Adrenal gland (tissue), 19 donors: ENCODE results near the gene SEC24A. TPM values are rescaled to one million over a fixed set of nuclear protein-coding genes. Genes with fewer than 3 reads are reported as not detected.
"Not testable (repeated sequence)": the region's sequence is repeated elsewhere in the genome, so short reads cannot be mapped to it uniquely, and the experiment has no call there.

Experiments
- DNase-seq, 7 donors: peaks; one replicate each; pipeline ENCODE4 v3.0.0-alpha.2; 2019 to 2020
- H3K27ac ChIP-seq, 5 donors: fragments of 200-600 bp; sonication (generic) in 4 of 5; 1 replicate in 3 of 5; 2 replicates in 2 of 5; pipeline versions ENCODE4 v1.5.1 to v1.8.0; 2016 to 2020; ENCODE audit warnings: mild to moderate bottlenecking in 1 of 5
- H3K27me3 ChIP-seq: fragments of 200-600 bp; 2 replicates; pipeline ENCODE4 v1.8.0; 2021
- H3K36me3 ChIP-seq, 2 donors: fragments of 200-600 bp; replicated peaks in 1 of 2; 1 replicate in 1 of 2; 2 replicates in 1 of 2; pipeline versions ENCODE4 v1.5.1 to v1.8.0; 2018 to 2022
- H3K4me1 ChIP-seq, 2 donors: fragments of 200-600 bp; replicated peaks in 1 of 2; 1 replicate in 1 of 2; 2 replicates in 1 of 2; pipeline versions ENCODE4 v1.5.1 to v1.8.0; 2018 to 2021
- H3K4me3 ChIP-seq, 4 donors: fragments of 200-600 bp; sonication (generic) in 3 of 4; one replicate each; pipeline ENCODE4 v1.5.1; 2016 to 2018
- H3K9me3 ChIP-seq, 3 donors: fragments of 200-600 bp; sonication (generic) in 1 of 3; replicated peaks in 1 of 3; 1 replicate in 2 of 3; 2 replicates in 1 of 3; pipeline versions ENCODE4 v1.5.1 to v1.8.0; 2016 to 2021
- POLR2A ChIP-seq, 2 donors: fragments of 450-650 bp; IDR thresholded peaks; one replicate each; pipeline ENCODE4 v1.6.1; 2017; ENCODE audit warnings: antibody characterized with exemption in 2 of 2, mild to moderate bottlenecking in 2 of 2, moderate library complexity in 1 of 2
- WGBS, 4 donors: extraction: QIAGEN DNeasy Blood & Tissue Kit in 2 of 4; methylation state at CpG; one replicate each; pipeline versions ENCODE4 v1.1.5 to v1.1.7; 2013 to 2017; 5-methylcytosine and 5-hydroxymethylcytosine counted together
- intact Hi-C, 2 donors: fragments of 100-400 bp; cut with DNase I; formaldehyde crosslinking; loops; one replicate each; pipeline versions ENCODE4 v1.14.1 to v1.15.0; 2022 to 2023
- long read RNA-seq, 10 donors: library from polyadenylated mRNA in 3 of 10; unstranded in 2 of 10; stranded (forward) in 1 of 10; transcript quantifications; one replicate each; pipeline ENCODE4 v2.0.0 and lab custom pipeline, GENCODE V29; 2021 to 2026
- polyA plus RNA-seq, 3 donors: library from polyadenylated mRNA; stranded (reverse); fragments of 200-250 nt in 2 of 3; fragments of 350-450 nt in 1 of 3; fragmentation: Illumina TruSeq in 1 of 3; extraction: RNeasy Lipid Tissue Mini Kit (QIAGEN cat#74804) in 1 of 3; gene quantifications; one replicate each; pipeline ENCODE4 v1.2.3, GENCODE V29; 2013 to 2014
- total RNA-seq, 9 donors: library from RNA; depleted of rRNA in 4 of 9; stranded (reverse); fragments of >200 nt in 4 of 9; fragments of 120-200 nt in 1 of 9; fragmentation: NEBNext Ultra II Directional in 1 of 9; extraction: Animal tissue kit (Norgen Biotek cat#: 25700) in 1 of 9; gene quantifications; one replicate each; pipeline versions ENCODE4 v1.1.0 to v1.2.4, GENCODE V29; 2013 to 2023
- TF ChIP-seq, protein P1 (sequence below), 6 experiments: fragments of 450-650 bp in 4 of 6; fragments of 200-600 bp in 2 of 6; sonication (generic) in 1 of 6; IDR thresholded peaks; 1 replicate in 5 of 6; 2 replicates in 1 of 6; pipeline versions ENCODE4 v1.5.1 to v1.8.0; 2016 to 2021; ENCODE audit warnings: antibody characterized with exemption in 6 of 6, mild to moderate bottlenecking in 2 of 6, moderate library complexity in 1 of 6
- donor health status: healthy with polysubstance abuse.
- donor health status: Bipolar disorder and iron deficiency.
- donor health status: DM: yes; HTN: yes; CAD: no.
- donor health status: DM: no; HTN: no; CAD: no.
- donor health status: DM: no; HTN: no; CAD: no.
- donor health status: DM: yes; HTN: yes; CAD: no.

Gene SEC24A
- total RNA-seq (10 to 100 TPM; 14.7 to 67.8 (median 27.3) TPM), polyA plus RNA-seq (10 to 100 TPM in 1 of 3 donors, 1 to 10 TPM in 2; 2.3 to 61.9 (median 3.8) TPM)
- long read RNA-seq, donor 1, partial matches to known transcripts = 33 of 33 reads
- long read RNA-seq, donor 1, other reads (novel, unspliced or antisense) = 0 of 33 reads
- long read RNA-seq, donor 2, full-length matches to known transcripts = 4 of 10 reads
- long read RNA-seq, donor 2, partial matches to known transcripts = 6 of 10 reads
- long read RNA-seq, donor 2, other reads (novel, unspliced or antisense) = 0 of 10 reads
- long read RNA-seq, donor 3, full-length matches to known transcripts = 7 of 12 reads
- long read RNA-seq, donor 3, partial matches to known transcripts = 5 of 12 reads
- long read RNA-seq, donor 3, other reads (novel, unspliced or antisense) = 0 of 12 reads
- long read RNA-seq, donor 4, full-length matches to known transcripts = 1 of 2 reads
- long read RNA-seq, donor 4, partial matches to known transcripts = 1 of 2 reads
- long read RNA-seq, donor 4, other reads (novel, unspliced or antisense) = 0 of 2 reads
- long read RNA-seq, donor 5, full-length matches to known transcripts = 21 of 27 reads
- long read RNA-seq, donor 5, partial matches to known transcripts = 3 of 27 reads
- long read RNA-seq, donor 5, other reads (novel, unspliced or antisense) = 3 of 27 reads
- long read RNA-seq, donor 6, partial matches to known transcripts = 1 of 2 reads
- long read RNA-seq, donor 6, other reads (novel, unspliced or antisense) = 1 of 2 reads
- long read RNA-seq, donor 7, partial matches to known transcripts = 5 of 5 reads
- long read RNA-seq, donor 7, other reads (novel, unspliced or antisense) = 0 of 5 reads
- long read RNA-seq, donor 8, partial matches to known transcripts = 0 of 1 reads
- long read RNA-seq, donor 8, other reads (novel, unspliced or antisense) = 0 of 1 reads
- long read RNA-seq, donor 9, full-length matches to known transcripts = 4 of 4 reads
- long read RNA-seq, donor 9, partial matches to known transcripts = 0 of 4 reads
- long read RNA-seq, donor 9, other reads (novel, unspliced or antisense) = 0 of 4 reads
- long read RNA-seq, donor 10, full-length matches to known transcripts = 1 of 1 reads
- long read RNA-seq, donor 10, partial matches to known transcripts = 0 of 1 reads
- long read RNA-seq, donor 10, other reads (novel, unspliced or antisense) = 0 of 1 reads

GRCh38 chr5:134648425-134649162, at the start of gene SEC24A:
SEC24A (plus strand) TSS chr5:134648785; CDS start chr5:134649077, 292 bp downstream.
- H3K4me1 ChIP-seq = peaks cover 12 to 50% of the 10 kb centered on the region in 2 donors

GRCh38 chr5:134599820-134600219, 48.8 kb upstream of the SEC24A start:
- H3K27me3 ChIP-seq = not testable (repeated sequence)
- 87 to 96% (median 95%) methylated on average over 3 of the region's 3 CpGs for WGBS, 4 donors
- intact Hi-C loops = loop anchor here in 1 of 2 donors (10.0 kb wide), 1 partner anchor 415 kb away; no protein-coding TSS in a partner anchor

More at GRCh38 chr5:134648425-134649162, at the start of gene SEC24A:
- peak within 1 kb of the TSS; percentile 63 to 98 (median 95) for H3K27ac ChIP-seq
- peak; percentile 91 to 96 (median 94) for DNase-seq
- H3K36me3 ChIP-seq = no peaks in the 10 kb centered on the region
- no peaks in the 10 kb centered on the region for H3K9me3 ChIP-seq
- H3K27me3 ChIP-seq = no peaks in the 10 kb centered on the region
- peak within 1 kb of the TSS; percentile 74 to 90 (median 76) for H3K4me3 ChIP-seq
- TF ChIP-seq, protein P1, sequence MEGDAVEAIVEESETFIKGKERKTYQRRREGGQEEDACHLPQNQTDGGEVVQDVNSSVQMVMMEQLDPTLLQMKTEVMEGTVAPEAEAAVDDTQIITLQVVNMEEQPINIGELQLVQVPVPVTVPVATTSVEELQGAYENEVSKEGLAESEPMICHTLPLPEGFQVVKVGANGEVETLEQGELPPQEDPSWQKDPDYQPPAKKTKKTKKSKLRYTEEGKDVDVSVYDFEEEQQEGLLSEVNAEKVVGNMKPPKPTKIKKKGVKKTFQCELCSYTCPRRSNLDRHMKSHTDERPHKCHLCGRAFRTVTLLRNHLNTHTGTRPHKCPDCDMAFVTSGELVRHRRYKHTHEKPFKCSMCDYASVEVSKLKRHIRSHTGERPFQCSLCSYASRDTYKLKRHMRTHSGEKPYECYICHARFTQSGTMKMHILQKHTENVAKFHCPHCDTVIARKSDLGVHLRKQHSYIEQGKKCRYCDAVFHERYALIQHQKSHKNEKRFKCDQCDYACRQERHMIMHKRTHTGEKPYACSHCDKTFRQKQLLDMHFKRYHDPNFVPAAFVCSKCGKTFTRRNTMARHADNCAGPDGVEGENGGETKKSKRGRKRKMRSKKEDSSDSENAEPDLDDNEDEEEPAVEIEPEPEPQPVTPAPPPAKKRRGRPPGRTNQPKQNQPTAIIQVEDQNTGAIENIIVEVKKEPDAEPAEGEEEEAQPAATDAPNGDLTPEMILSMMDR (IDR thresholded peaks at IDR 0.05) = no peak
- peak; percentile 62 to 85 for TF ChIP-seq POLR2A (IDR thresholded peaks at IDR 0.05)
- WGBS, 4 donors = 0 to 1% (median 0%) methylated on average over 20 to 69 of the region's 69 CpGs
- intact Hi-C loops = no loop called here

DNA sequence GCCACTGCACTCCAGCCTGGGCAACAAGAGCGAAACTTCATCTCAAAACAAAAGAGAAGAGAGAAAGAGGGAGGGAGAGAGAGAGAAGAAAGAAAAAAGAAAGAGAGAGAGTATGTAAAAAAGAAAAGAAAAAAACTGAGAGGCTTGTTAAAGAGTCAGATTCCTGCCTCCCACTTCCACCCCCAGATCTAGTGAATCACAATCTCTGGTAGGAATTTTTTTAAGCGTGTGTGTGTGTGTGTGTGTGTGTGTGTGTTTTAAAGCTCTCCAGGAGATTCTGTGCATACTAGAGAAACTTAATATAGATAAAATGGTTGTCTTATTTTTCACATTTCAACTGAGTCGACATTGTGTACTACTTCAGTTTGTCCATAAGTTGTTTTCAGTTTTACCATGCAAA, 48.0 kb upstream of the SEC24A start:
- TF ChIP-seq, protein P1 (IDR thresholded peaks at IDR 0.05) = no peak
- TF ChIP-seq POLR2A (IDR thresholded peaks at IDR 0.05) = no peak
- Histone ChIP-seq H3K4me1 (no peaks in the 10 kb centered on the region), H3K36me3 (peaks cover 0 to 32% of the 10 kb centered on the region in 2 donors), H3K27me3 (no peaks in the 10 kb centered on the region), H3K27ac (no peak overlapping the region), H3K4me3 (no peak overlapping the region), H3K9me3 (no peaks in the 10 kb centered on the region)
- intact Hi-C loops = no loop called here
- DNase-seq = no peak
- 70 to 79% (median 74%) methylated on average over 3 of the region's 3 CpGs for WGBS, 4 donors

More at GRCh38 chr5:134599820-134600219, 48.8 kb upstream of the SEC24A start:
- not testable (repeated sequence) for H3K27ac ChIP-seq, DNase-seq, H3K4me3 ChIP-seq, H3K4me1 ChIP-seq, H3K9me3 ChIP-seq
- H3K36me3 ChIP-seq = peaks cover 0 to 24% of the 10 kb centered on the region in 2 donors

- WGBS, 4 donors = 20 to 31% (median 30%) methylated on average over 1 of the region's 1 CpG
- intact Hi-C loops = no loop called here
- H3K27ac ChIP-seq = no peak overlapping the region
Observed at GRCh38 chr5:134603059-134603458, 45.5 kb upstream of the SEC24A start.

More at GRCh38 chr5:134603059-134603458, 45.5 kb upstream of the SEC24A start:
- H3K36me3 ChIP-seq = peaks cover 0 to 56% of the 10 kb centered on the region in 2 donors
- H3K27me3 ChIP-seq = no peaks in the 10 kb centered on the region
- no peaks in the 10 kb centered on the region for H3K4me1 ChIP-seq
- H3K4me3 ChIP-seq = no peak overlapping the region
- H3K9me3 ChIP-seq = no peaks in the 10 kb centered on the region
- DNase-seq = no peak
- TF ChIP-seq POLR2A (IDR thresholded peaks at IDR 0.05) = no peak
- TF ChIP-seq, protein P1 (IDR thresholded peaks at IDR 0.05) = no peak
